Stimulated activated CD4-positive, alpha-beta T cell treated with anti-CD3 and anti-CD28 coated beads, Interleukin-15, amount 100 ng/mL, for 48 hours (primary cell): ENCODE measurements around the gene PLCH2.

Source experiments
- DNase-seq, 2 donors: peaks; one replicate each; pipeline ENCODE4 v3.0.0-alpha.2; 2020; ENCODE audit warnings: low read depth in 2 of 2

Gene PLCH2

GRCh38 chr1:2530513-2531361 is 54.6 kb downstream of the PLCH2 start:
- DNase-seq = no peak

GRCh38 chr1:2532485-2533160 is 56.5 kb downstream of the PLCH2 start:
- no peak for DNase-seq

GRCh38 chr1:2533365-2533764 is 57.3 kb downstream of the PLCH2 start:
- DNase-seq = no peak

GRCh38 chr1:2534315-2534686 is 58.2 kb downstream of the PLCH2 start:
- DNase-seq = no peak

GRCh38 chr1:2534687-2535441 is 58.8 kb downstream of the PLCH2 start:
- DNase-seq = no peak

DNA sequence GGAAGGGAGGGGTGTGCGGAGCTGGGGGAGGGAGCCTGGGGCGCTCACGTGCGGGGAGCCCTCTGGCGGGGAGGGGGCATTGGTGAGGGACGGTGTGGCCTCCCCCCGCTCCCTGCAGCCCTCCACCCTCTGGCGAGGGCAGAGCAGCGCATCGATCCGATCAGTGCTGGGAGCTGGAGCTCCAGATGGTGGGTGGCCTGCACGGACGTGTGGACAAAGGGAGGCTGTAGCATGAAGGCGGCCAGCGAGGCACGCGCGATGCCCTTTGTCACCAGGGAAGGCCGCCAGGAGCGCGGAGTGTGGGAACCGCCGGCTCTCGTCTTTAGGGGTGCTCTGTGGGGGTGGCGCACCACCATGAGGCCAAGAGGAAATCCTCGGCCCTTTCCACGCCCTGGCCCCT is 59.4 kb downstream of the PLCH2 start:
- DNase-seq = no peak

GRCh38 chr1:2535981-2536380 is 59.9 kb downstream of the PLCH2 start:
- no peak for DNase-seq

DNA sequence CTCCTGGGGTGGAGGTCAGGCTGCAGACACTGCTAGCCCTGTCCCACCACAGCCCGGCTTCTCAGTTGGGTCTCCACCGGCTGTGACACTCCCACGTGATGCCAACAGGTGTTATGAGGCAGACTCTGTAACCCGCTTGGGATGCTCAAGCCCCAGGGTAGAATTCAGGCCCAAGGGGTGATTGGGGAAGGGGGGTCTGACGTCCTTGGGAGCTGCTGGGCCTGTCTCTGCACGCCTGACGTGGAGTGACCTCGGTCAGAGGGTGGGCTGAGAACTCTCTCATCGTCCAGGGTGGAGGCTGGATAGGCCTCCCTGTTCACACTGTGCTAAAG is 61.7 kb downstream of the PLCH2 start:
- no peak for DNase-seq

DNA sequence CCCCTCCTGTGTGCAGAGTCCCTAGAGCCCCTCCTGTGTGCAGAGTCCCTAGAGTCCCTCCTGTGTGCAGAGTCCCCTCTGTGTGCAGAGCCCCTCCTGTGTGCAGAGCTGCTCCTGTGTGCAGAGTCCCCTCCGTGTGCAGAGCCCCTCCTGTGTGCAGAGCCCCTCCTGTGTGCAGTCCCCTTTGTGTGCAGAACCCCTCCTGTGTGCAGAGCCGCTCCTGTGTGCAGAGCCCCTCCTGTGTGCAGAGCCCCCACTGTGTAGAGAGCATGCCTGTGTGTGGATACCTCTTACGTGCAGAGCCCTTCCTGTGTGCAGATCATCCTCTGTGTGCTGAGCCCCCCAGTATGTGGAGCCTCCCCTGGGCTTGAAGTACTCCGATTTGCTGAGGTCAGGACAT is 62.3 kb downstream of the PLCH2 start:
- DNase-seq = no peak

GRCh38 chr1:2538872-2539271 is 62.8 kb downstream of the PLCH2 start:
- no peak for DNase-seq

DNA sequence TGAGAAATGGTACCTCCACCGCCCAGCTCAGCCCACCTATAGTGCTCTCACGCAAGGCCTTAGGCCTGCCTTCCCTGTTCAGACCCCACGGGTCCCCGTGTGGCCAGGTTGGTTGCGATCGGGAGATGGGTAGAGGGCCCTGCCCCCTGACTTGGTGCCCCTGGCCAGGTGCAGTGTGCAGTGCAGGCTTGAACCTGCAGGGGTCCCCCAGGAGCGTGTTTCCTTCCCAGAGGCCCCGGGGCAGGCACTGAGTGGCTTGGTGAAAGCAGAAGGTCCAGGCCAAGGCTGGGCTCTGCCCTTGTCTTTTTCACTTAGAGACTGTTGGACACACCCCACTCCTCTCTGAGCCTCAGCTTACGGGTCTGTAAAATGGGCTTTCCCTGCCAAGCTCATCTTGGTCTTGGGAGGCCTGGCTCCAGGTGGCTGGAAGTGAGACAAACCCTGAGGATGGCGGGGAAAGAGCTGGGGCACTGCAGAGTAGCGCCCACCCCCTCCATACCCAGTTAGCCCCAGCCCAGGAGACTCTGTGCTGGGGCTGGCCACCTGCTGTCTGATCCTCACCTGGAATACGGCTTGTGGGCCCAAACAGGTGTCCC is 63.3 kb downstream of the PLCH2 start:
- no peak for DNase-seq

- no peak for DNase-seq
These were observed 64.9 kb downstream of the PLCH2 start for GRCh38 chr1:2540816-2541492.

DNA sequence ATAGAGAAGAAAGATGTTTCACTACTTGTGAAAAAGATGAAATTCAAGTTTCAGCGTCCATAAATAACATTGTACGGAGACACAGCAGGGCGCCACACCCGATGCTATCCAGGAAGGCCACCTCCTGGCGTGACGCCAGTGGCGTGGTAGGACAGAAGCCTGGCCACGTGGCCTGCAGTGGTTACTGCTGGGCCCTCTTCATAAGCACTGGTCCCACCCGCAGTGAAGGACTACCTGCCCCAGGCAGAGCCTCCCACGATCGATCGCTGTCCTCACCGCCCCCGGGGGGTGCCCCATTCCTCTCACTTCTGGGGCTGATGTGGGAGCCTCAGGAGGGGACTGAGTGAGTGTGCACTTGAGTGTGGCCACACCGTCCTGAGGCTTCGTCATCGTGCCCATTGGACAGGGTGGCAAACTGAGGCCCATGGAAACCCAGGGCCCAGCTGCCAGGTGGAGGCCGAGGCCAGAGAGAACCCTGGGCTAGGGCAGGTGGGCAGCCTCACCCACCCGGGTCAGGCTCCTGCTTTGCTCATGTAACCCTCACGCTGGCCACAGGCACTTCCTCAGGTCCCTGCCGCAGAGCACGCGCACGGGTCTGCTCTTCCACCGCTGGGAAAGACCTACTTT is 65.6 kb downstream of the PLCH2 start:
- no peak for DNase-seq

DNA sequence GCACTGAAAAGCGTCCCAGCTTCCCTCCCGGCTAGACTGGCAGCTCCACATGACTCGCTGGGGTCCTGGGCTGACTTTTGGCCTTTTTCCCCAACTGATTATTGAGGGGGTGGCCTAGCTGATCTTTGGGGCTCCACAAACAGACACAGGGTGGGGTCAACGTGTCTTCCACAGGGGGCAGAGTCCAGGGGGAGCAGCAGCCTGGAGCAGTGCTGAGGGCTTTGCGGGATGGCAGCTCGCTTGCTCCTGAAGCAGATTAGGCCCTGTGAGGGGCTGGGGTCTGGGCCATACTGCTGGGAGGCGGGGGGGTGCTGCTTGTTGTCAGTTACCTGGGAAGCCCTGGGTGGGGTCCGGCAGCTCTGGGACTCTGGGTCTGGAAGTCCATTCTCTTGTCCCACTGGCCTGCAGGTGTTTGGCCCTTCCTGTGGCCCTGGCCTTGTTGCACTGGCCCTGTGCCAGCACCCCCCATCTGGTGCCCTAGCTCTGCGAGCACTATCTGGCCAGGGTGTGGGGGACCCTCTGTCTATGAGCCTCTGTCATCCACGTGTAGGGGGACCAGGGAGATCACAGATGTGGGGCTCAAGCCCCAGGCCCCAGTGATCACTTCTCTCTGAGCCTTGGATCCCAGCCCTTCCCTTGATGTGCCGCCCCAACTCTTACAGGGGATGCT is 66.3 kb downstream of the PLCH2 start:
- no peak for DNase-seq

GRCh38 chr1:2543543-2544092 is 67.5 kb downstream of the PLCH2 start:
- DNase-seq = no peak

DNA sequence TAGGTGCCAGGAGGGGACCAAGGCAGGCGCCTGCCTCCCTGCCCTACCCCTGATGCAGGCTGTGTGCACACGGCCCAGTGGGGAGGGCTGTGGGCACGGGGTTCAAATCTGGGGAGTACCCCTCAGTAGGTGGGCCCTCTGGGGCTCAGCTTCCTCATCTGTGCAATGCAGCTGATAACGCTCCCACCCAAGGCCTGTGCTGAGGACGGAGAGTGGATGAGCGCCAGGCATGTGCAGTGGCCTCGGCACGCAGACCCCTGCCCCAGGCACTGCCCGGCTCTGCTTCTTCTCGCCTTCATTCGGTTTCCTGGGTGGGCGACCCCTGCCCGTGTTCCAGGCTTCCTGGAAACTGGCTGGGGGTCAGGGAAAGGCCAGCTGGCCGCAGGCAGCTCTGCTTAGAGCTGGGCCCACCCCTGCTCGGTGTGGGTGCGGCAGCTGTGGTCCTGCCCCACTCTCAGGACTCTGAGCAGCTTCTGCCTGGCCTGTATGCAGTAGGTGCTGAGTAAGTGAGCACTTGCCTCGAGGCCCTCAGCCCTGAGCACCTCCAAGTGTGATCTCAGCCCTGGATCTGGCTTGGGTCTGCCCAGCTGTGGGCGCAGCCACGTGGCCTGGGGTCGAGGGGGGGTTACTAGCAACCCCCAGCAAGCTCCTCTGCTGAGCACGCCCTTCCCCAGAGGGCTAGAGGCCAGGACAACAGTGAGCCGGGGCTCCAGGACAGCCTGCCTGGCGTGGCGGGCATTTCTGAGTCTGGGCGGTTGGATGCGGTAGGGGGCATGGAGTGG is 68.2 kb downstream of the PLCH2 start:
- DNase-seq = no peak

DNA sequence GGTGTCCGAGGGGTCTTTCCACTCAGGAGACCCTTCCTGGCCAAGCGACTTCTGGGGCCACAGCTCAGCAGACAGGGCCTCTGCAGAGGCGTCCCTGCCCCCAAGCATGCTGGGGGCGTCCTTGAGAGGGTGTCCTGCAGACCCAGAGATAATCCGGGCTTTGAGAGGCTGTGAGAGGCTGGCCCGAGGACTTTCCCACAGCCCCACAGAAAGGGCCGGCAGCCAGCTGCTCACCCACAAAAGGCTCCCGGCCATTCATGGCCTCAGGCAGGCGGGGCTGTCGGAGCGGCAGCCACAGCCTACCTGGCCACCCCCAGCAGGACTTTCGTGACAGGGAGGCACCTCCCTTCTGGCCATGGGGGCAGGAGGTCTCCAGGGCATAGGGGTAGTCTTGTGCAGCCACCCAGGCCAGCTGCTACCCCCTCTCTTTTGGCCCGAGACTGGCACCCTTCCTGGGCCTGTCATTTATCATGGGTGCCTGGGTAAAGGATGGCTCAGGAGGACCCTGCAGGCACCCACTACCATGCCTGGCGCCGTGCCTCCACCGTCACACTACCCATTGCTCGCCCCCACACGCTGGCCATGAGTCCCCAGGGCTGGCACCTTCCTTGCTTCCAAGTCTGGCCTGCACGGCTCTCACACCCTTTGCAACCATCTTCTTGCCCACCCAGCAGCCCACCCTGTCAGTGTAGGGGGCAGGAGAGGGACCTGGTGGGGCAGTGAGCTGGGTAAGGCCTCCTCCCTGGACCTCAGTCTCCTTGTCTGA is 69.0 kb downstream of the PLCH2 start:
- DNase-seq = no peak

- DNase-seq = peak; percentile 72 to 81
These were observed 69.8 kb downstream of the PLCH2 start for GRCh38 chr1:2545754-2546514.
